ENCODE measurements around the gene GPR89A.

GRCh38 chr1:145714524-145715111, 106.8 kb downstream of the GPR89A start:
- TF ChIP-seq CTCF (conservative IDR thresholded peaks at IDR 0.05; ENCODE audit: low read length) (no peak), EZH2phosphoT487 (IDR thresholded peaks at IDR 0.05; ENCODE audit: borderline replicate concordance) (no peak)
